ENCODE data around the gene ADGRB3. TPM values are rescaled to one million over a fixed set of nuclear protein-coding genes. Genes with fewer than 3 reads are reported as not detected.

The ADGRB3 gene
- total and polyA plus RNA-seq, 2 donors (not counting 3 experiments of a cell fraction or from before 2014, with no cell fraction given), result not detected

- Histone ChIP-seq H3K9ac (replicated peaks; ENCODE audit: extremely low read depth, insufficient read depth, low read length) (no peak overlapping the region), H3K4me1 (ENCODE audit: control insufficient read depth, extremely low read depth, insufficient read depth, low read length) (no peaks in the 10 kb centered on the region), H3K36me3 (ENCODE audit: control insufficient read depth in 2 of 2, extremely low read depth in 1 of 2, insufficient read depth in 2 of 2, low read length in 2 of 2) (no peaks in the 10 kb centered on the region), H3K27ac (ENCODE audit: insufficient read depth, low read depth, low read length) (no peak overlapping the region), H3K4me2 (ENCODE audit: insufficient read depth, low read length) (no peak overlapping the region), H3K9me3 (replicated peaks; ENCODE audit: control insufficient read depth, insufficient read depth, low read length) (no peaks in the 10 kb centered on the region), H4K20me1 (replicated peaks; ENCODE audit: control insufficient read depth, extremely low read depth, insufficient read depth, low read length) (no peaks in the 10 kb centered on the region), H3K27me3 (ENCODE audit: control insufficient read depth in 2 of 2, insufficient read depth in 2 of 2, low read length in 2 of 2) (no peaks in the 10 kb centered on the region), H3K79me2 (ENCODE audit: control insufficient read depth, insufficient read depth, low read length) (no peaks in the 10 kb centered on the region), H3K9me1 (replicated peaks; ENCODE audit: control insufficient read depth, extremely low read depth, insufficient read depth, low read length) (no peaks in the 10 kb centered on the region), H2AFZ (ENCODE audit: low read depth, low read length) (no peak overlapping the region), H3K4me3 (replicated peaks in 1 of 3; ENCODE audit: insufficient read depth in 1 of 3, low read depth in 1 of 3, low read length in 3 of 3) (no peak overlapping the region)
- TF ChIP-seq GATA2 (IDR thresholded peaks at IDR 0.05; ENCODE audit: insufficient read depth, insufficient read length, low read depth, low read length) (no peak), POLR2AphosphoS5 (IDR thresholded peaks at IDR 0.05; ENCODE audit: insufficient read depth, low read depth, low read length) (no peak), FOS (IDR thresholded peaks at IDR 0.05; ENCODE audit: borderline replicate concordance, insufficient read depth, low read length) (no peak), EZH2 (IDR thresholded peaks at IDR 0.05; ENCODE audit: borderline replicate concordance, low read depth, low read length, severe bottlenecking) (no peak), JUN (IDR thresholded peaks at IDR 0.05; ENCODE audit: borderline replicate concordance, insufficient read depth, insufficient read length, low read depth) (no peak), POLR2A (IDR thresholded peaks at IDR 0.05; ENCODE audit: low read depth, low read length) (no peak), MYC (IDR thresholded peaks at IDR 0.05; ENCODE audit: low read depth, low read length) (no peak), CTCF (IDR thresholded peaks at IDR 0.05; ENCODE audit: extremely low read depth in 1 of 2, insufficient read depth in 1 of 2, low read depth in 1 of 2, low read length in 2 of 2) (no peak)
- TF ChIP-seq, protein P1, sequence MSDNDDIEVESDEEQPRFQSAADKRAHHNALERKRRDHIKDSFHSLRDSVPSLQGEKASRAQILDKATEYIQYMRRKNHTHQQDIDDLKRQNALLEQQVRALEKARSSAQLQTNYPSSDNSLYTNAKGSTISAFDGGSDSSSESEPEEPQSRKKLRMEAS (IDR thresholded peaks at IDR 0.05; ENCODE audit: insufficient read depth, insufficient read length), result no peak
- CTCF ChIA-PET, result no interaction called here
- no peak for FAIRE-seq
- dilution Hi-C loops (cut with MboI; ENCODE audit: extremely low pct_ligation_motif_present, low sequenced_read_pairs) (no loop called here), intact Hi-C loops (cut with micrococcal nuclease) (no loop called here)
- no TSS peak for BruUV-seq (replicated peaks)
- DNase-seq (ENCODE audit: low read depth, low spot score), result no peak
- POLR2A ChIA-PET, result no interaction called here
These were observed 731.7 kb downstream of the ADGRB3 start for GRCh38 chr6:69366831-69367230.
